Panc1 (cell line): ENCODE data around the gene SLC35A1. TPM values are rescaled to one million over a fixed set of nuclear protein-coding genes. Genes with fewer than 3 reads are reported as not detected.

Source experiments
- ATAC-seq: fragments of 200-7000 bp; cut with Tn5 transposase; 2 replicates; pipeline ENCODE4 v1.9.1; 2020; ENCODE audit warnings: mild to moderate bottlenecking, moderate library complexity
- BruUV-seq: library from RNA; stranded (reverse); fragments of 400-500 nt; replicated peaks from 2 replicates; lab custom pipeline; 2021; lab: Mats Ljungman, UMichigan
- CTCF ChIA-PET: fragments of 300-600 bp; sonication (Branson Sonifier 250); formaldehyde crosslinking; loops from one replicate; lab custom pipeline; 2022; ENCODE audit warnings: antibody characterized with exemption; lab: Charles Lee
- POLR2A ChIA-PET: fragments of 300-600 bp; sonication (Branson Sonifier 250); formaldehyde crosslinking; loops from one replicate; lab custom pipeline; 2022; ENCODE audit warnings: antibody characterized with exemption; lab: Charles Lee
- DNase-seq: peaks from one replicate; pipeline ENCODE4 v3.0.0-alpha.2; 2010; ENCODE audit warnings: low read depth, low spot score
- H3K27ac ChIP-seq: 2 replicates; pipeline ENCODE4 v1.5.1; 2011; ENCODE audit warnings: mild to moderate bottlenecking, low read length, inconsistent platforms
- H3K27me3 ChIP-seq: fragments of 200-500 bp; sonication (Bioruptor generic); 2 replicates; pipeline ENCODE4 v1.6.0; 2014; ENCODE audit warnings: low read length, inconsistent platforms; ENCODE audit not compliant: control insufficient read depth, insufficient read depth
- H3K36me3 ChIP-seq: fragments of 200-500 bp; sonication (Bioruptor generic); 2 replicates; pipeline ENCODE4 v1.5.1; 2014; ENCODE audit warnings: inconsistent platforms, mild to moderate bottlenecking, low read length, moderate library complexity; ENCODE audit not compliant: control insufficient read depth, insufficient read depth
- H3K4me1 ChIP-seq: 2 replicates; pipeline ENCODE4 v1.5.1; 2011; ENCODE audit warnings: inconsistent platforms, mild to moderate bottlenecking, low read length, moderate library complexity; ENCODE audit not compliant: control insufficient read depth, insufficient read depth
- H3K4me3 ChIP-seq, 2 experiments: 2 replicates each; pipeline ENCODE4 v1.5.1; 2011 to 2012; ENCODE audit warnings: low read depth in 2 of 2, low read length in 2 of 2, mild to moderate bottlenecking in 2 of 2, inconsistent platforms in 1 of 2, moderate library complexity in 1 of 2
- H3K9me3 ChIP-seq: fragments of 200-500 bp; sonication (Bioruptor generic); 2 replicates; pipeline ENCODE4 v1.5.1; 2014; ENCODE audit warnings: low read depth, mild to moderate bottlenecking, inconsistent platforms, low read length, moderate library complexity; ENCODE audit not compliant: control insufficient read depth, insufficient read depth
- CTCF ChIP-seq: fragments of 450-650 bp; IDR thresholded peaks from 2 replicates; pipeline ENCODE4 v1.5.1; 2017; ENCODE audit warnings: mild to moderate bottlenecking
- POLR2AphosphoS5 ChIP-seq: IDR thresholded peaks from 2 replicates; pipeline ENCODE4 v1.6.1; 2012; ENCODE audit warnings: mild to moderate bottlenecking, low read depth, low read length, moderate library complexity
- REST ChIP-seq, 2 experiments: IDR thresholded peaks; 2 replicates each; pipeline ENCODE4 v1.6.1; 2011 to 2012; ENCODE audit warnings: low read depth in 2 of 2, control low read depth in 1 of 2, low read length in 1 of 2, mild to moderate bottlenecking in 1 of 2, moderate library complexity in 1 of 2; ENCODE audit not compliant: insufficient read depth in 1 of 2
- SIN3A ChIP-seq: IDR thresholded peaks from 2 replicates; pipeline ENCODE4 v1.6.1; 2012; ENCODE audit warnings: low read depth, mild to moderate bottlenecking, low read length, moderate library complexity, borderline replicate concordance; ENCODE audit not compliant: insufficient read depth
- TCF7L2 ChIP-seq: IDR thresholded peaks from 2 replicates; pipeline ENCODE4 v1.6.1; 2011; ENCODE audit warnings: mild to moderate bottlenecking, low read depth, low read length, inconsistent platforms
- in situ Hi-C: cut with HindIII; loops from 2 replicates; pipeline ENCODE4 v1.10.0; 2016; ENCODE audit warnings: low sequenced_read_pairs, low pct_unique_long_range_greater_than_20kb
- intact Hi-C: fragments of 100-400 bp; cut with micrococcal nuclease; formaldehyde crosslinking; loops from one replicate; pipeline ENCODE4 v1.10.0; 2022; ENCODE audit not compliant: unreplicated experiment
- total RNA-seq: library from RNA; stranded (reverse); gene quantifications from one replicate; pipeline ENCODE4 v1.2.1, GENCODE V29; 2021; ENCODE audit not compliant: unreplicated experiment

SLC35A1 gene
- total RNA-seq, 1 experiment from 2014 or later: 14.9 TPM

GRCh38 chr6:87553159-87553765 is 80.5 kb downstream of the SLC35A1 start:
- ChIA-PET CTCF (no interaction called here), POLR2A (no interaction called here)
- ATAC-seq: no peak
- in situ Hi-C loops (no loop called here), intact Hi-C loops (no loop called here)
- Histone ChIP-seq H3K4me3 (no peak overlapping the region), H3K27me3 (no peaks in the 10 kb centered on the region), H3K4me1 (no peaks in the 10 kb centered on the region), H3K36me3 (peaks cover 21% of the 10 kb centered on the region), H3K27ac (no peak overlapping the region), H3K9me3 (no peaks in the 10 kb centered on the region)
- TF ChIP-seq CTCF (no peak), REST (IDR thresholded peaks at IDR 0.05; ENCODE audit: insufficient read depth in 1 of 2, low read depth in 2 of 2, low read length in 1 of 2) (no peak), POLR2AphosphoS5 (no peak), SIN3A (no peak), TCF7L2 (no peak)
- no TSS peak for BruUV-seq
- DNase-seq: no peak

GRCh38 chr6:87555506-87555905 is 82.7 kb downstream of the SLC35A1 start:
- intact Hi-C loops (no loop called here), in situ Hi-C loops (no loop called here)
- DNase-seq: no peak
- peaks cover 22% of the 10 kb centered on the region for H3K36me3 ChIP-seq
- BruUV-seq: no TSS peak
- ATAC-seq: no peak
- H3K27me3 ChIP-seq: no peaks in the 10 kb centered on the region
- no peaks in the 10 kb centered on the region for H3K4me1 ChIP-seq
- ChIA-PET POLR2A (no interaction called here), CTCF (no interaction called here)
- no peak for TF ChIP-seq CTCF
- TF ChIP-seq REST (IDR thresholded peaks at IDR 0.05; ENCODE audit: insufficient read depth in 1 of 2, low read depth in 2 of 2, low read length in 1 of 2): no peak
- no peak for TF ChIP-seq POLR2AphosphoS5
- no peak for TF ChIP-seq SIN3A
- TF ChIP-seq TCF7L2: no peak
- no peaks in the 10 kb centered on the region for H3K9me3 ChIP-seq
- H3K4me3 ChIP-seq: no peak overlapping the region
- H3K27ac ChIP-seq: no peak overlapping the region
